Activated gamma-delta T cell treated with Interleukin-2 at 50 U/mL for 16 hours (primary cell): ENCODE results near the gene FEM1B.
A peak's percentile ranks its signal among the peaks of the same experiment; 100 is the strongest.
"Not testable (repeated sequence)": the region's sequence is repeated elsewhere in the genome, so short reads cannot be mapped to it uniquely, and the experiment has no call there.

Experiments
- DNase-seq: peaks from one replicate; pipeline ENCODE4 v3.0.0-alpha.2; 2020

FEM1B gene

DNA sequence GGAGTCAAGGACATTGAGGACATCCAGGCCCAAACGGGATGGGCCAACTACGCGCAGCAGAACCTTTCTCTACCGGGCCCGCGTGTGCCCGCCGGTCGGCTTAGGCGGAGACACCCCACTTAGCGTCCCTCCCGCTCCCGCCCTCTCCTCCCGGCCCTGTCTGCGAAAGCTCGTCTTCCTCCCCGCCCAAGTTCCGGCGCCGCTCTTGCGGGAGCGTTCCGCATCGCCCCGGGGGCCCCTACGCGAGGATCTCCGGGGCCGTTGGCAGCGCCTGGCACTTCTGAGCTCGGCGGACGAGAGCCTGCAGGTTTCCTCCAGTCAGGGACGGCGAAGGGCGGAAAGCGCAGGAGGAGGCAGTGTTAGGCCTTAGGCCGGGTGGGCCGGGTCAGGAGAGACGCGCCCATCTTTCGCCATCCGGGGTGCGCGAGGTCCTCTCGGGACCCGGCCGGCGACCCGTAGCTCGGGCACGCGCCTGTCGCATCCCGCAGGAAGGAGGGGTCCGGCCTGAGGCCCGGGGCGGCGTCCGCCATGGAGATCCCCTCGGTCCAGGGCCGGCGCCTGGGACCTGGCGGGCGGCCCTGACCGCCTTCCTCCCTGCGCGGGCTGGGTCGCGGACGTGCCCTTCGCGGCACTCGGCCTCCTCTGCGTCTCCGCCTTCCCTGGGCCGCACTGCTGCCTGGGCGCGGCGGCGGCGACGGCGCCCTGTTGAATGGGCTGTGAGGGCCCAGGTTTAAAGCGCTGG is at the start of gene FEM1B:
FEM1B (plus strand) TSS at position 143 of the 742 bp plus-strand sequence. CDS start 673 bp downstream, outside the sequence.
- DNase-seq, result peak; percentile 81

DNA sequence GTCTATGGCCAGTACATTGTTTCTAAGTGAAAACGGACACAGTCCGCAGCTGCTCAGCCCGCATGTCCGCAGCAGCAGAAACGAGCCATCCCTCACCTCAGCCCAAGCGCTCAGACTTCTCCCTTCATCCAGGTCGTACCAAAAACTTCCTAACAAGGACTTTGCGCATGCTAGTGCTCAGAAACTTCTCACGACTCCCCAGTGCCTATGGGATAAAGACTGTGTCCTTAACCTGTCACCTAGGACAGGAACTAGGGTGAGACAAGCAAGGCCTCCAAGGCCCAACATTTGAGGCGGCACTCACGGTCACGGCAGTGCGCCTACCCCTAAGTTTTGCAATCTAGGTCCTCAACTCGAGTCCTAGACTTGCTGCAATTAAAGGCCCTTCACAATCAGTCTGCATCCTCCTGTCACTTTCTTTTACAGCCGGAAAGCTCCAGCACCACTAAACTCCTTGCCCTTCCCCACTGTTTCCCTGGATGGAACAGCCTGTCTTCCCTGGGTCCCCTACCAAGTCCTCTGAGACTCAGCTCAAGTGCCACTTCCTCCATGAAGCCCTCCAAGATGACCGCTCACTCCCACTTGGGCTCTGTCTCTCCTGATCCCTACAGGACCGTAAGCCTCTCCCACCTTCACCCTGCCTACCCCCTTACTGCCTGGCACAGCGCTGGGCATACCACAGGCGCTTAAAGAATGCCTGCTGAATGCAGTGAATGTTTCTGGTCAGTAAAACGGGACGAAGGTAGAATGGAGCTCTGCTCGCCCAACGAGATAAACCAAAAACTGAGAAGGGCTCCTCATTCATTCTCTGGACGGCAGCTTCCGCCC is 49.2 kb upstream of the FEM1B start:
- no peak for DNase-seq

GRCh38 chr15:68228971-68229385 is 48.6 kb upstream of the FEM1B start:
- DNase-seq, result no peak

GRCh38 chr15:68229386-68230156 is 48.0 kb upstream of the FEM1B start, which contains the start of gene CLN6:
CLN6 (minus strand) TSS chr15:68229728; CDS start chr15:68229584, 144 bp downstream.
- DNase-seq, result peak; percentile 79

DNA sequence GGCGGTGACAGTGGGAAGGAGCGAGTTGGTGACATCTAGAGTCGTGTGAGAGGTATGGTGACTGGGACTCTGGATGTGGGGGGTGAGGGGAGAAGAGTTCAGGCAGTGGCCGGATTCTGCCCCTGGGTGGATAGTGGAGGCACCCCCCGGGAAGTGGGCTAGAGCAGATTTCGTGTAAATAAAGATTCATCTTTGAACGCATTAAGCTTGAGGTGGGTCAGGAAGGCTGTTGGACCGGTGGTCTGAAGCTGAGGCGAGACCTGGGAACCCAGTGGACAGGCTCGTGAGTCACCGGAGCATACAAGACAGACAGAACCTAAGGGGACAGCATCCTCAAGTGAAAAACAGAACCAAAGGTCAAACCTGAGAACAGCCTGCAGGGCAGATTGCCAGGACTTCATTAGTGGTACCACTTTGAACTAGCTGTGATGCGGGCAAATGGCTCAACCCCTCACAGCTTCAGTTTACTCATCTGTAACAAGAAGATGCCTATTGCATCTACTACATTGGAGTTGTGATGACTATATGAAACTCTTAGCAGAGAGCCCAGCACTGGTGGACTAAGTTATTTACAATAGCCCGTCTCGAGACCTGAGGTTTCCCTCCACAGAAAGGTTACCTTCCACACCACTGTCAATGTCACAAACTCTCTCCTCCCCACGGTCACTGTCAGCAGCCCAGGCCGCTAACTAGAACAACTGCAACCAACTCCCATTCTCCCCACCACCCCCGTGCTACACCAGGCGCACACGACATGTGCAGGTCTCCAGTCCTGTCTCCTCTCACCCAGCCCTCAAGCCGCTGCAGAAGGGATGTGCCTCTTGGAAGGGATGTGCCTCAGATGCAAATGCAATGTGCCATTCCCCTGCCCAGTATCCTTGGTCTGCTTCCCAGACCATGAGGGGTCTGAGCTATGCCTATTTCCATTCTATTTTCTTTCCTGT is 47.1 kb upstream of the FEM1B start:
- DNase-seq, result no peak

- no peak for DNase-seq
Measured at GRCh38 chr15:68231102-68231818, 46.3 kb upstream of the FEM1B start.

GRCh38 chr15:68232449-68232848 is 45.1 kb upstream of the FEM1B start:
- DNase-seq, result no peak

DNA sequence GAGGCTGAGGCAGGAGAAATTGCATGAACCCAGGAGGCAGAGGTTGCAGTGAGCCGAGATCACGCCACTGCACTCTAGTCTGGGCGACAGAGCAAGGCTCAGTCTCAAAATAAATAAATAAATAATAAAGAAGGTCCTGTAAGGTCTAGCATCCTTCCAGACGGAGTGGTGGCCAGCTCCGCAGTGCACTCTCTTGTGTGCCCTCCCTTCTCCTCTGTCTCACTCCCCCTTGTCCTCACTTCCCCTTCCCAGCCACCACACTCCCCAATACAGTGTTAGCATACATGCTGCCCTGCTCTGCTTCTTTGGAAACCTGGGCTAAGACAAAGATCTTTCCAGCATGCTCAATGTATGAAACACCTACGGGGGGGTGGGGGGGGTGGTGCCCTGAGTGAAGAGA is 44.6 kb upstream of the FEM1B start:
- DNase-seq, result no peak

GRCh38 chr15:68234060-68234459 is 43.5 kb upstream of the FEM1B start:
- DNase-seq, result no peak

DNA sequence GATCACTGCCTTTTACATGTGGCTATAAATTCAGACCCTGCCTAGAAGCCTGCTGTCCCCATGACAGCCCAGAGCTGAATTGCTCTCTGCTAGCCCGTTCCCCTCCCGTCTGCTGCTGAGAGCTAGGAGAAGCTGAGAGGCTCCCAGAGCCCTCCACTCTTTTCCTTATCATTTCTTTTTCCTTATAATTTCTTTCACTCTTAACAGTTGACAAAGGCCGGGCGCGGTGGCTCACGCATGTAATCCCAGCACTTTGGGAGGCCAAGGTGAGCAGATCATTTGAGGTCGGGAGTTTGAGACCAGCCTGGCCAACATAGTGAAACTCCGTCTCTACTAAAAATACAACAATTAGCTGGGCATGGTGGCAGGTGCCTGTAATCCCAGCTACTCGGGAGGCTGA is 43.0 kb upstream of the FEM1B start:
- DNase-seq, result not testable (repeated sequence)

DNA sequence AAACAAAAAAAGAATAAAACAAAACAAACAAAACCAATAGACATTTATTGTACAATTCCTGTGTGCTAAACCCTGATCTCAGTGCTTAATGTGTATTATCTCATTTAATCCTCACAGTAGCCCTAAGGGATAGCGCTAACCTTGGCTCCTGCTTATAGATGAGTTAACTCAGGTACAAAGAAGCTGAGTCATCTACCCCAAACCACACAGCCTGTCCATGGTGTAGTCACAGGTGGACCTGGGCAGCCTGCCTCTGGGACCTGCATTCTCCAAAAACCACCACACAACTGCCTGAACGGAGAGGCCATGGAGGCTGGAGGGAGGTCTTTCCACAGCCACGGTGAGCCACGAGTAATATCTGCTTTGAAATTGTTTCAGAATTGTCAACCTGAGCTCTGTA is 42.5 kb upstream of the FEM1B start:
- no peak for DNase-seq

GRCh38 chr15:68239025-68239424 is 38.5 kb upstream of the FEM1B start:
- DNase-seq, result no peak

GRCh38 chr15:68241088-68241935 is 36.2 kb upstream of the FEM1B start:
- DNase-seq, result no peak

DNA sequence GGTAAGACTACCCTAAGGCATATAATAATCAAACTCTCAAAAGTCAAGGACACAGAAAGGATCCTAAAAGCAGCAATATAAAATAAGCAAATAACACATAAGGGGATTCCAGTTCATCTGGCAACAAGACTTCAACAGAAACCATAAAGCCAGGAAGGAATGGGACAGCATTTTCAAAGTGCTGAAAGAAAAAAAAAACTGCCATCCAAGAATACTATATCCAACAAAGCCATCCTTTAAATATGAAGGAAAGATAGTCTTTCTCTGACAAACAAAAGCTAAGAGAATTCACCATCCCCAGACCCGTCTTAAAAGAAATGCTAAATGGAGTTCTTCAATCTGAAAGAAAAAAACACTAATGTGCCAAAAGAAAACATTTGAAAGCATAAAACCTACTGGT is 33.3 kb upstream of the FEM1B start:
- no peak for DNase-seq

GRCh38 chr15:68249058-68249713 is 28.4 kb upstream of the FEM1B start:
- no peak for DNase-seq

DNA sequence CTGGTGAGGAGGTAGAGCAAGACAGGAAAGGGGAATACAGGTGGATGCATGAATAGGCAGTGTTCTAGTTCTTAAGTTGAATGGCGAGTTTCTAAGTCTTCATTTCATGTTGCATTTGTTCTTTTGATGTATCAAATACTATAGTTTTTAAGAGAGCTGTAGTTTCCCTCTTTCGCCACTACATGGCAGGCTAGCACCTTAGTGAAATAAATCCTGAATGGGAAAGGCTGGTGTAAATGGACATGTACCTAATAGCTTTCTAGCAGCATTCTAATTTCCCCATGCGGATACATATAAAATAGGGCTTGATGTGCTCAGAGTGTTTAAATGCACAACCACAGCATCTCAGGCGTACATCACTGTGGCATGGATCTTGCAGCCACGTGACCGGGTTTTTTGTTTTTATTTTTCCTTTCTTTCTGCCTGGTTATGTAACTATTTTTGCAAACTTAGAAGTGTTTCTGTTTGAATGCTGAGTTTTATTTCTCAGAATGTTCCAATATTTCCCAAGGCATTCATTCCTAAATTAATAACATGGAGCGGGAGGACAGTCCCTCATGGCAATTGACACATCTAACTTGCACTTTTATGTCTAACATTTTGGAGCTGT is 24.5 kb upstream of the FEM1B start:
- peak; percentile 29 for DNase-seq

- DNase-seq, result peak; percentile 60
Measured at GRCh38 chr15:68256675-68257450, 20.7 kb upstream of the FEM1B start.

GRCh38 chr15:68258692-68259091 is 18.9 kb upstream of the FEM1B start:
- DNase-seq, result peak; percentile 5

DNA sequence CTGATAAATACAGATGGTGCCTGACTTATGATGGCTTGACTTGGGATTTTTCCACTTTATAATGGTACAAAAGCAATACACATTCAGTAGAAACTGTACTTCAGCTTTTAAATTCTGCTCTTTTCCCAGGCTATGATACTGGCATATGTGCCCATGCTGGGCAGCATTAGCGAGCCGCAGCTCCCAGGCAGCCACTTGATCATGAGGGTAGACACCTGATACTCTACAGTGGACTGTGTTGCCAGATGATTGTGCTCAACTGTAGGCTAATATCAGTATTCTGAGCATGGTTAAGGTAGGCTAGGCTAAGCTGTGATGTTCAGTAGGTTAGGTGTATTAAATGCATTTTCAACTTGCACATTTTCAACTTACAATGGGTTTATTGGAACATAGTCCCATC is 17.7 kb upstream of the FEM1B start:
- DNase-seq, result no peak
